Endothelial cell of hepatic sinusoid (primary cell): ENCODE measurements around the gene PITX3.
"Not testable (repeated sequence)": the region's sequence is repeated elsewhere in the genome, so short reads cannot be mapped to it uniquely, and the experiment has no call there.

ENCODE experiments used
- in situ Hi-C: cut with HindIII; loops from 2 replicates; pipeline ENCODE4 v1.10.0; 2017; ENCODE audit warnings: low sequenced_read_pairs

Gene PITX3

GRCh38 chr10:102230264-102230860 lies 10.9 kb downstream of the PITX3 start:
- in situ Hi-C loops, result no loop called here

- in situ Hi-C loops, result loop anchor here (5.0 to 10.0 kb wide), 5 partner anchors 52 to 235 kb away; no protein-coding TSS in a partner anchor
These were observed 11.5 kb downstream of the PITX3 start for GRCh38 chr10:102229810-102230263.

GRCh38 chr10:102227050-102227449 lies 14.3 kb downstream of the PITX3 start:
- in situ Hi-C loops, result loop anchor here (5.0 to 10.0 kb wide), 5 partner anchors 50 to 238 kb away; no protein-coding TSS in a partner anchor

GRCh38 chr10:102226542-102226870 lies 14.8 kb downstream of the PITX3 start:
- in situ Hi-C loops, result loop anchor here (5.0 to 10.0 kb wide), 5 partner anchors 49 to 238 kb away; no protein-coding TSS in a partner anchor

DNA sequence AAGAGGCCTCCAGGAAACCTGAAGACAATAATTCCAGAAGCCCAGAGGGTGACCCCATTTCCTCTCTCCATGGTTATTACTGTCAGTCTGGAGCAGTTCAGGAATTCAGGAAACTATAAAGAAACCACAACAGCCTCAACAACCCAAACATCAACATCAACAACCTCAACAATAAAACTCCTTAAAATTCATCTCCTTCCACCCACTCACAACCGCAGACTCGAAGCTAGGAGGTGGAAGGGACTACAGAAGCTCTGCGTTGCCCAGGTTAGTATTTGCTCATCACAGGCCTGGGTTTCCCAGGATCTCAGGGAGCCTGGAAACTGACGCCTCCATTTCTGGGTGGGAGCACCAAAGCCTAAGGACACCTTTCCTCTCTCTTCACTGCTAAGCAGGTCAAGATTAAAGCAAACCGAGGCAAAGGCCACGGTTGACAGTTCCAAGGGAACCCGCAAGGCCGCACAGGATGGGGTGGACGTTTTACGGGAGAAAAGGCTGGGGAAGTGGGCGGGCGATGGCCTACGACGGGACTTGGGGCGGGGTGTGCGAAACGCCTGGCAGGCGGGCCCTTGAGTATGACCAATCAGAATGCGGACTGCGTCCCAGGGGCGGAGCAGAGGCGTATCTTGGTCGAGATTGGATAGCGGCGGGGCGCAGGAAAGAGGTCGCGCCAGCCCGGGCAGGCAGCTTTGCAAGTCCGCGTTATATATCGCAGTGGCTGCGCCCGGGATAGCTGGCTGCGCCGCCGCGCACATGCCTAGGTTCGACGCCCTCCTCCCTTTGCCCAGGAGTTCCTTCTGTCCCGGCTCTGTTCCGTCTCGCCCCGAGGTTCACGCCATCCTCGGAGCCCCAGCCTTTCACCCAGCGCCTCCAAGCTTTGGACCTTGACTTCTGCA lies 15.4 kb downstream of the PITX3 start, which contains the start of gene ELOVL3:
Gene ELOVL3 (plus strand): TSS at position 654 of the 896 bp plus-strand sequence. CDS start 250 bp downstream, outside the sequence.
- in situ Hi-C loops, result loop anchor here (5.0 to 10.0 kb wide), 5 partner anchors 49 to 239 kb away; no protein-coding TSS in a partner anchor

DNA sequence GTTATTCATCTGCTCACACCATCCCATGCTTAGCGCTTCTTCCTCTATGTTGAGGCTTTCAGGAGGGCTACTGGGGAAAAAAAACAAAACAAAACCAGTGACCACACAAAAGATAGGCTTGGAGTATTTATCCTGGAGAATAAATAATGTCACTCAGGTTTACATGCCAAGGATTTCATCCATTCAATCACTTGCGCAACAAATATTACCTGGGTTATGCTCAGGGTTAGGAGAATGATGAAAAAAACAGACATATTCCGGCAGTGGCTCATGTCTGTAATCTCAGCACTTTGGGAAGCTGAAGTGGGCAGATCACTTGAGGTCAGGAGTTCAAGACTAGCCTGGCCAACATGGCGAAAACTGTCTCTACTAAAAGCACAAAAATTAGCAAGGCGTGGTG lies 18.5 kb downstream of the PITX3 start:
- in situ Hi-C loops, result loop anchor here (10.0 kb wide), 2 partner anchors 162 to 242 kb away; no protein-coding TSS in a partner anchor

DNA sequence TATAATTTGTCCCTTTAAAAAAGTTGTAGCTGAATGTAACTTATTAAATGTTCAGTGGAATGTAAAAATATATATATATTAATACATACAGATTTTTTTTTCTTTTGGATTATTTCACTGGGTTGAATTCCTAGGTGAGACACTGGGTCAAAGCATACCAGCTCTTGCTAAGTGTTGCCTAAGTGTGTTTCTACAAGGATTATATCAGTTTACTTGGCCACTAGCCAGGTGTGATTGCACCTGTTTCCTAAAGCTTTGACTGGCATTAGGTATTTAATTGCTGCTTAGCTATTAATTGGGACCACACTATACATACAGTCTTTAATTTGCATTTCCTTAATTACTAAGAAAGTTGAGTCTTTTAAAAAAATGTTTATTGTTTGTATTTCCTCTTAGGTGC lies 20.7 kb downstream of the PITX3 start:
- in situ Hi-C loops, result loop anchor here (10.0 kb wide), 2 partner anchors 164 to 244 kb away; no protein-coding TSS in a partner anchor

DNA sequence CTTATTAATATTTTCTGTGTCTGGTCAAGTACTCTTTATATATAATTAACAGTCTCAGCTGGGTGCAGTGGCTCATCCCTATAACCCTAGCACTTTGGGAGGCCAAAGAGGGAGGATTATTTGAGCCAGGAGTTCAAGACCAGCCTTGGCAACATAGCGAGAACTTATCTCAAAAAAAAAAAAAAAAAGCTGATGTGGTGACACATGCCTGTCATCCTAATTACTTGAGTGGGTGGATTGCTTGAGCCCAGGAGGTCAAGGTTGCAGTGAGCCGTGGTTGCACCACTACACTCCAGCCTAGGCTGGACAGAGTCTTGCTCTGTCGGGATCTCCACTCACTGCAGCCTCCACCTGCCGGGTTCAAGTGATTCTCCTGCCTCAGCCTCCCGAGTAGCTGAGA lies 21.9 kb downstream of the PITX3 start:
- in situ Hi-C loops, result no loop called here

DNA sequence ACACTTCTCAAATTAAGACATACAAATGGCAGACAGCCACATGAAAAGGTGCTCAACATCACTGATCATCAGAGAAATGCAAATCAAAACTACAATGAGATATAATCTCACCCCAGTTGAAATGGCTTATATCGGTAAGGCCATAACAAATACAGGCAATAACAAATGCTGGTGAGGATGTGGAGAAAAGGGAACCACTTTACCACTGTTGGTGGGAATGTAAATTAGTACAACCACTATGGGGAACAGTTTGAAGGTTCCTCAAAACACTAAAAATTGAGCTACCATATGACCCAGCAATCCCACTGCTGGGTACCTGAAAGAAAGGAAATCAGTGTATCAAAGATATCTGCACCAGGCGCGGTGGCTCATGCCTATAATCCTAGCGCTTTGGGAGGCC lies 27.7 kb downstream of the PITX3 start:
- in situ Hi-C loops, result not testable (repeated sequence)

- in situ Hi-C loops, result no loop called here
These were observed 29.6 kb downstream of the PITX3 start for GRCh38 chr10:102211615-102212299.

DNA sequence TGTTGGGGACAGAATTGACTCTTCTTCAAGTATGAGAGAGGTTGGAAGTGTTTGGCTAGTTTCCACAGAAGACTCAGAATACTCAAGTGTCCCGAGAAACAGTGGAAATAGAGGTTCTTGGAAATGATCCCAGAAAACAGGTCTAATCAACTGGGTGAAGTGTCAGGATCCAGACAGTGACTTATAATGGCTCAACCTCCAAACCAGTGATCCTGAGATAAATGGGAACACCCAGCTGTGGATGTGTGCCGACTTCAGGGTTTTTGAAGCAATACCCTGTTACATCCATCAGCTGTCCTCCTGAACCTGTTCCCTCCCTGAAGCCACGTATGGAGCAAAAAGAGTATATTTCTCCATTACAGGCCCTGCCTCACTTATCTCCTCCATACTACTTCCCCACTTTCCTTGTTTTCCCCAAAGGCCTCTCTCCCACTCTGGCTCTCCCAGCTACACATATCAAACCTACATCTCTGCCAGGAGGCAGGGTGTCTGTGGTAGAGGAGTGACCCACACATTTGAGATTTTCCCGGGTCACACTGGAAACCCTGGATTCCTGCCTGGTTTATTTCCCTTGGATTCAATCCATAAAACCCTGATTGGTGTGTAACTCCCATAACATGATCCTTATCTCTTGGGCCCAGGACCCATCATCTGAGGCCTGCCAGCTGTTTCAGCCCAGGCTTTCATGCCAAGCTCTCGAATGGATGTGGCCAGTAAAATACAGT lies 32.8 kb downstream of the PITX3 start:
- in situ Hi-C loops, result no loop called here

DNA sequence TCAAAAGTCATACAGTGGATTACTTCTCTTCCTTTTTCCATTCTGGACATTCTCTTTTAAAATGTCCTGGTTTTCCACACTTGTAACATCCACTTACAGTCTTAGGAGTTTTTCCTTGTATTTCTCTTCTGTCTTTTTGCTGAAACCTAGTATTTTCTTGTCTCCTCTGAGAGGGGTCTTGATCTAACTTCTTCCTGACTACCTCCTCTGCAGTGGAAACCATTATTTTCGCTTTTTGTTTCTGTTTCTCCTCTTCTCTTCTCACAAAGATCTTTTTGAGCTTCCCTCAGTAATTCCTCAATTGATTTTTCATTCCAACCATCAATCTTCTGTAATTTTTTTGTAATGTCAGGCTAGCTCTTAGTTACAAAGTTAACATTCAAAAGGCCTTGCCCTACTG lies 38.9 kb downstream of the PITX3 start:
- in situ Hi-C loops, result no loop called here

GRCh38 chr10:102200751-102201640 lies 40.3 kb downstream of the PITX3 start:
- in situ Hi-C loops, result no loop called here

GRCh38 chr10:102198027-102198426 lies 43.3 kb downstream of the PITX3 start:
- in situ Hi-C loops, result no loop called here

DNA sequence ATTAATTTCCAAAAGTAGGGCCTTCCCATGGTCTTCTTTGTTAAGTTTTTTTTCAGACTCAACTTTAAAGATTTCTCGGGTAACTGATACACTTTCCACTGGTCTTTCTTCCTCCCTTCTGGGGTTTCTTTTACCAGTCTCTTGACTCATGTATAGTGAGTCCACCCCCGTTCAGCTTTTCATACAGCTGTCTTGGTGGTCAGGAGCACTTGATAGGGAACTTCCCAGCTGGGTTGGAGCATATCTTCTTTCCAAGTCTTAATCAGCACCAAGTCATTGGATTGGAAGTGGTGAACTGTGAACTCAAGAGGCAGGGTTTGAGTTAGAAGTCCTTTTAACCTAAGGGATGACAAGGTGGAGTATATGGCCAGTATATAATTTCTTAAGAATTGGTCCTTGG lies 44.4 kb downstream of the PITX3 start:
- in situ Hi-C loops, result no loop called here

- in situ Hi-C loops, result no loop called here
These were observed 45.9 kb downstream of the PITX3 start for GRCh38 chr10:102195296-102195870.

GRCh38 chr10:102191956-102192355 lies 49.4 kb downstream of the PITX3 start:
- in situ Hi-C loops, result no loop called here

DNA sequence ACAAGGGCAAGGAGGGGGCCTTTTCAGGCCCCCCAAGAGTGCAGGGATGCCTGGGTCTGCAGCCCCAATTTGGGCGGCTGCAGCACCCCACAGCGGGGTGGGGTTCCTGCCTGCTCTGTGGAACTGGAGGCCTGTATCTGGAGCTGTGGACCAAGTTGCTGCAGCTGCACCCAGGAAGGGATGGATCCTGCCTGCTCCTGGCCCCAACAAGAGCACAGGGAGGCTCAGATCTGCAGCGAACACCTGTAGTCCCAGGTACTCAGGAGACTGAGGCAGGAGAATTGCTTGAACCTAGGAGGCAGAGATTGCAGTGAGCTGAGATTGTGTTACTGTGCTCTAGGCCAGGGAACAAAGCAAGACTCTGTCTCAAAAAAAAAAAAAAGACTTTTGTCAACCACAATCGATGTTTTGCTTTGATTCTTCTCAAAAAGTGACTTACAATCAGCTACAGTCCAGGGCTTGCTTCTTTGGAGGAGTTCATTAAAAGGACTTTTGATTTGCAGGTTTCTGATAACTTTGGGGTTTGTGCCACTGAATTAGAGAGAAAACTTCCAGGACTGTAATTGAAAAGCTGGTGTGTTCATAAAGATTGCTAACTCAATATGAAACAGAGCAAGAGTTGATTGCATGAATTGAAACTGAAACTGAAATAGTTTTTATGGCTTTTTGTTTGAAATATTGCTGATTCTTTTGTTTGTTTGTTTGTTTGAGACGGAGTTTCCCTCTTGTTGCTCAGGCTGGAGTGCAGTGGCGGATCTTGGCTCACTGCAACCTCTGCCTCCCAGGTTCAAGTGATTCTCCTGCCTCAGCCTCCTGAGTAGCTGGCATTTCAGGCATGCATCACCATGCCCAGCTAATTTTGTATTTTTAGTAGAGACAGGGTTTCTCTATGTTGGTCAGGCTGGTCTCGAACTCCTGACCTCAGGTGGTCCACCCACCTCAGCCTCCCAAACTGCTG lies 52.1 kb downstream of the PITX3 start:
- in situ Hi-C loops, result not testable (repeated sequence)
